H1 (cell line): Measurements from ENCODE around the gene TMEM50A. TPM values are rescaled to one million over a fixed set of nuclear protein-coding genes. Genes with fewer than 3 reads are reported as not detected.

Source experiments
- CTCF ChIA-PET: fragments of 300-600 bp; sonication (Branson Sonifier 250); formaldehyde crosslinking; loops from one replicate; lab custom pipeline; 2021; ENCODE audit not compliant: partially characterized antibody; lab: Charles Lee
- POLR2A ChIA-PET: fragments of 300-600 bp; sonication (Branson Sonifier 250); formaldehyde crosslinking; loops from one replicate; lab custom pipeline; 2021; ENCODE audit warnings: inconsistent platforms; ENCODE audit not compliant: partially characterized antibody; lab: Charles Lee
- DNase-seq, 2 experiments: peaks; one replicate each; pipeline versions ENCODE4 v3.0.0 to v3.0.0-alpha.2; 2010 to 2022; ENCODE audit warnings: low spot score in 2 of 2, low read depth in 1 of 2, mixed read lengths in 1 of 2
- FAIRE-seq: peaks from 2 replicates; lab custom pipeline; 2011; peaks lifted over from hg19 to GRCh38; lab: Jason Lieb, UNC
- H2AFZ ChIP-seq: 2 replicates; pipeline ENCODE4 v1.8.1; 2012; ENCODE audit warnings: low read length, inconsistent platforms
- H2AK5ac ChIP-seq: 2 replicates; pipeline ENCODE4 v1.6.1; 2013; ENCODE audit warnings: low read depth, low read length
- H2BK120ac ChIP-seq: replicated peaks from 2 replicates; pipeline ENCODE3; 2013; ENCODE audit warnings: low read depth, low read length, inconsistent platforms
- H2BK12ac ChIP-seq: 2 replicates; pipeline ENCODE4 v1.6.1; 2013; ENCODE audit warnings: low read depth, low read length
- H2BK15ac ChIP-seq: 2 replicates; pipeline ENCODE4 v1.6.1; 2013; ENCODE audit warnings: low read length
- H2BK20ac ChIP-seq: 2 replicates; pipeline ENCODE4 v1.6.1; 2013; ENCODE audit warnings: low read length
- H2BK5ac ChIP-seq: 2 replicates; pipeline ENCODE4 v1.6.1; 2013; ENCODE audit warnings: low read depth, low read length
- H3K14ac ChIP-seq: 2 replicates; pipeline ENCODE4 v1.6.1; 2013; ENCODE audit warnings: inconsistent platforms; ENCODE audit not compliant: insufficient read length
- H3K18ac ChIP-seq: 2 replicates; pipeline ENCODE4 v1.6.1; 2013; ENCODE audit warnings: low read length; ENCODE audit errors: extremely low read depth
- H3K23ac ChIP-seq: 2 replicates; pipeline ENCODE4 v1.6.1; 2013; ENCODE audit warnings: inconsistent platforms; ENCODE audit not compliant: insufficient read length
- H3K23me2 ChIP-seq: 2 replicates; pipeline ENCODE4 v1.6.1; 2013; ENCODE audit warnings: low read depth, low read length
- H3K27ac ChIP-seq: 2 replicates; pipeline ENCODE4 v1.6.1; 2011; ENCODE audit warnings: low read depth, low read length, inconsistent platforms
- H3K27me3 ChIP-seq, 4 experiments: replicated peaks in 1 of 4; 1 replicate in 1 of 4; 2 replicates in 3 of 4; pipeline versions ENCODE4 v1.6.1 to v1.8.1; 2011 to 2013; ENCODE audit warnings: low read length in 3 of 4, mild to moderate bottlenecking in 3 of 4, inconsistent platforms in 2 of 4, mixed read lengths in 2 of 4, moderate library complexity in 1 of 4; ENCODE audit not compliant: control insufficient read depth in 3 of 4, insufficient read depth in 3 of 4; ENCODE audit errors: extremely low read depth in 1 of 4
- H3K36me3 ChIP-seq, 4 experiments: 2 replicates each; pipeline versions ENCODE4 v1.6.1 to v1.8.1; 2011 to 2013; ENCODE audit warnings: mild to moderate bottlenecking in 4 of 4, low read length in 3 of 4, moderate library complexity in 2 of 4, control low read depth in 1 of 4, inconsistent platforms in 1 of 4; ENCODE audit not compliant: insufficient read depth in 4 of 4, control insufficient read depth in 2 of 4
- H3K4ac ChIP-seq: replicated peaks from 2 replicates; pipeline ENCODE3; 2013; ENCODE audit warnings: low read length, low read depth, mixed read lengths, inconsistent platforms; ENCODE audit not compliant: insufficient read length
- H3K4me1 ChIP-seq, 4 experiments: replicated peaks in 1 of 4; 1 replicate in 1 of 4; 2 replicates in 3 of 4; pipeline versions ENCODE4 v1.6.1 to v1.8.1; 2011 to 2013; ENCODE audit warnings: low read length in 3 of 4, inconsistent platforms in 2 of 4, mixed read lengths in 1 of 4; ENCODE audit not compliant: insufficient read depth in 4 of 4, control insufficient read depth in 3 of 4
- H3K4me2 ChIP-seq, 2 experiments: 2 replicates each; pipeline versions ENCODE4 v1.6.1 to v1.8.1; 2011 to 2013; ENCODE audit warnings: low read depth in 2 of 2, low read length in 2 of 2, control low read depth in 1 of 2, inconsistent platforms in 1 of 2, mild to moderate bottlenecking in 1 of 2; ENCODE audit not compliant: insufficient read depth in 1 of 2
- H3K4me3 ChIP-seq, 4 experiments: fragments of 200-600, 300-600 bp in 1 of 4; sonication (generic), shearing (Covaris generic), sonication (Bioruptor Twin) in 1 of 4; 2 replicates each; pipeline versions ENCODE4 v1.5.1 to v1.8.1; 2011 to 2016; ENCODE audit warnings: low read length in 4 of 4, low read depth in 3 of 4, control low read depth in 2 of 4, inconsistent platforms in 2 of 4, mild to moderate bottlenecking in 2 of 4, mixed read lengths in 1 of 4, moderate library complexity in 1 of 4; ENCODE audit not compliant: insufficient read depth in 2 of 4; ENCODE audit errors: extremely low read depth in 1 of 4
- H3K56ac ChIP-seq: replicated peaks from 2 replicates; pipeline ENCODE3; 2013; ENCODE audit warnings: low read depth, mild to moderate bottlenecking, mixed read lengths, low read length, inconsistent platforms; ENCODE audit not compliant: insufficient read length
- H3K79me1 ChIP-seq: 2 replicates; pipeline ENCODE4 v1.6.1; 2013; ENCODE audit warnings: low read depth, low read length, control low read depth
- H3K79me2 ChIP-seq, 2 experiments: 2 replicates each; pipeline versions ENCODE4 v1.6.1 to v1.8.1; 2012 to 2013; ENCODE audit warnings: low read length in 2 of 2, mild to moderate bottlenecking in 2 of 2, inconsistent platforms in 1 of 2; ENCODE audit not compliant: insufficient read depth in 2 of 2, control insufficient read depth in 1 of 2
- H3K9ac ChIP-seq, 4 experiments: replicated peaks in 1 of 4; 1 replicate in 1 of 4; 2 replicates in 3 of 4; pipeline versions ENCODE4 v1.6.1 to v1.8.1; 2011 to 2013; ENCODE audit warnings: low read depth in 3 of 4, low read length in 3 of 4, control low read depth in 2 of 4, mild to moderate bottlenecking in 2 of 4, moderate library complexity in 2 of 4, inconsistent platforms in 1 of 4; ENCODE audit errors: extremely low read depth in 1 of 4
- H3K9me3 ChIP-seq, 2 experiments: 2 replicates each; pipeline versions ENCODE4 v1.6.1 to v1.8.1; 2012 to 2013; ENCODE audit warnings: mild to moderate bottlenecking in 2 of 2, moderate library complexity in 2 of 2, control low read depth in 1 of 2, inconsistent platforms in 1 of 2, low read depth in 1 of 2, low read length in 1 of 2, mixed read lengths in 1 of 2; ENCODE audit not compliant: insufficient read depth in 2 of 2
- H4K20me1 ChIP-seq, 2 experiments: replicated peaks in 1 of 2; 2 replicates each; pipeline versions ENCODE3 to v1.8.1; 2011 to 2013; ENCODE audit warnings: inconsistent platforms in 2 of 2, low read length in 2 of 2, mild to moderate bottlenecking in 1 of 2; ENCODE audit not compliant: insufficient read depth in 2 of 2, control insufficient read depth in 1 of 2
- H4K5ac ChIP-seq: 2 replicates; pipeline ENCODE4 v1.6.1; 2013; ENCODE audit warnings: low read length, low read depth, mixed read lengths, inconsistent platforms; ENCODE audit not compliant: insufficient read length
- H4K8ac ChIP-seq: 2 replicates; pipeline ENCODE4 v1.8.0; 2013; ENCODE audit warnings: mild to moderate bottlenecking, moderate library complexity, low read length, inconsistent platforms; ENCODE audit not compliant: insufficient read depth; ENCODE audit errors: extremely low read depth
- H4K91ac ChIP-seq: replicated peaks from 2 replicates; pipeline ENCODE3; 2013; ENCODE audit warnings: low read length, mixed read lengths, inconsistent platforms; ENCODE audit not compliant: insufficient read length
- ATF3 ChIP-seq: IDR thresholded peaks from 2 replicates; pipeline ENCODE4 v1.6.1; 2011; ENCODE audit warnings: low read depth, mild to moderate bottlenecking, low read length; ENCODE audit not compliant: insufficient read depth
- KDM5A ChIP-seq: fragments of 200-600 bp; IDR thresholded peaks from 2 replicates; pipeline ENCODE4 v1.7.1; 2012; ENCODE audit warnings: mild to moderate bottlenecking, low read length, inconsistent platforms, mixed read lengths
- NANOG ChIP-seq: IDR thresholded peaks from 2 replicates; pipeline ENCODE4 v1.6.1; 2011; ENCODE audit warnings: low read length, low read depth, mild to moderate bottlenecking, inconsistent platforms; ENCODE audit not compliant: insufficient read depth, poor library complexity, severe bottlenecking
- SP1 ChIP-seq: IDR thresholded peaks from 2 replicates; pipeline ENCODE4 v1.6.1; 2011; ENCODE audit warnings: low read depth, low read length
- SP2 ChIP-seq: IDR thresholded peaks from 2 replicates; pipeline ENCODE4 v1.6.1; 2012; ENCODE audit warnings: mild to moderate bottlenecking, low read length, inconsistent platforms
- SUZ12 ChIP-seq: fragments of 200-600 bp; sonication (generic); IDR thresholded peaks from 2 replicates; pipeline ENCODE4 v1.6.1; 2012; ENCODE audit warnings: mild to moderate bottlenecking, inconsistent platforms, low read length, moderate library complexity, mixed read lengths
- TCF12 ChIP-seq: IDR thresholded peaks from 2 replicates; pipeline ENCODE4 v1.6.1; 2011; ENCODE audit warnings: low read depth, mild to moderate bottlenecking, low read length
- WGBS, 2 experiments: shearing (Covaris generic) in 1 of 2; methylation state at CpG; one replicate each; pipeline versions ENCODE4 v1.1.6 to v1.1.7; 2013 to 2015; ENCODE audit warnings: low lambda C conversion rate in 2 of 2, mixed read lengths in 2 of 2, inconsistent platforms in 1 of 2, low coverage in 1 of 2, missing lambda C conversion rate in 1 of 2; ENCODE audit not compliant: insufficient replicate concordance in 2 of 2, insufficient coverage in 1 of 2, insufficient read length in 1 of 2; ENCODE audit errors: extremely low coverage in 1 of 2, missing lambda C conversion rate in 1 of 2; 5-methylcytosine and 5-hydroxymethylcytosine counted together
- polyA plus RNA-seq, 7 experiments: library from polyadenylated mRNA; depleted of rRNA in 3 of 7; stranded (reverse) in 5 of 7; unstranded in 2 of 7; fragments of >200 nt in 5 of 7; fragments of 200-250 nt in 2 of 7; gene quantifications; 1 replicate in 5 of 7; 2 replicates in 1 of 7; 4 replicates in 1 of 7; pipeline versions ENCODE4 v1.2.1 to v1.2.3, GENCODE V29; 2011 to 2013; ENCODE audit warnings: missing spikeins in 2 of 7, mixed read lengths in 2 of 7
- total RNA-seq: library from RNA; stranded (reverse); fragmentation: NEBNext Ultra II Directional; extraction: Animal tissue kit (Norgen Biotek cat#: 25700); gene quantifications from 2 replicates; pipeline ENCODE4 v1.2.1, GENCODE V29; 2021

TMEM50A gene
- total and polyA plus RNA-seq, 2 of the 8 experiments (the other 6 are each of a cell fraction or from before 2014, with no cell fraction given) = 98.6 to 111 TPM

- Histone ChIP-seq H3K27ac (no peak overlapping the region), H3K14ac (no peak overlapping the region), H3K4me1 (no peaks in the 10 kb centered on the region), H3K27me3 (no peaks in the 10 kb centered on the region)
- TF ChIP-seq NANOG (no peak), ATF3 (no peak), KDM5A (no peak), SP1 (no peak), SUZ12 (no peak), SP2 (no peak), TCF12 (no peak)
- TF ChIP-seq, all 59 proteins: peak for 0
- Histone ChIP-seq H4K5ac (no peak overlapping the region), H3K23ac (no peak overlapping the region), H2BK5ac (no peak overlapping the region), H3K79me1 (no peaks in the 10 kb centered on the region), H3K4me3 (no peak overlapping the region), H3K9ac (no peak overlapping the region), H3K23me2 (no peaks in the 10 kb centered on the region), H4K20me1 (peaks cover 0 to 3% of the 10 kb centered on the region in 2 experiments), H3K56ac (no peak overlapping the region), H2AK5ac (no peak overlapping the region), H3K4ac (no peak overlapping the region), H3K18ac (no peak overlapping the region), H2BK12ac (no peak overlapping the region), H4K8ac (no peak overlapping the region), H2BK20ac (no peak overlapping the region), H3K9me3 (no peaks in the 10 kb centered on the region), H2AFZ (no peak overlapping the region), H3K4me2 (no peak overlapping the region), H4K91ac (no peak overlapping the region), H3K36me3 (peaks cover 10 to 53% (median 31%) of the 10 kb centered on the region in 4 experiments), H2BK120ac (no peak overlapping the region), H3K79me2 (no peaks in the 10 kb centered on the region), H2BK15ac (no peak overlapping the region)
- POLR2A ChIA-PET = no interaction called here
- CTCF ChIA-PET = interaction anchor here (0.6 to 0.8 kb wide), 2 partner anchors 217 to 1376 kb away, joined by 4 read pairs; no protein-coding TSS in a partner anchor
- 92% methylated on average over 1 of the region's 1 CpG; no CpG with 5 or more reads in 1 of the 2 experiments for WGBS, 2 experiments
- DNase-seq = no peak
- no peak for FAIRE-seq
Observed at GRCh38 chr1:25356848-25357247, 18.7 kb downstream of the TMEM50A start.
